Measurements from ENCODE around the gene ABHD8. TPM values are rescaled to one million over a fixed set of nuclear protein-coding genes. Genes with fewer than 3 reads are reported as not detected.

ABHD8 gene
- total RNA-seq, 1 donor from 2014 or later, result 8.5 TPM

DNA sequence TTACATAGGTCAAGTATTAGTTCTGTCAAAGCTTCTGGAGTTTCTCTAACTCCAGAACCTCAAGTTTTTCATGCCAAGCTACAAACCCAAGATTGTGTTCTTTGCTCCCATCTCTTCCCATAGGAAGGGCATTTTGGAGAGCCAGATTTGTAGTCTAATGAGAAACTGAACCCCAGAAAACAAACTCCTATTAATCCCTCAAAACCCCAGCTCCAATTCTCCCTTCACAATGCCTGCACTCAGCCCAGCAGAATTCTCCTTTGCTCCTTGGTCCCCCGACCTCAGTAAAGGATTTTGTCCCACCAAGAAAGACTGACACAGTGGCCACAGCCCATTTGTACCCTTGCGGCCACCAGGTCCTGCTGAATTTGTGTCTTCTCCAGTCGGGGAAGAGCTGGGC, 47.1 kb downstream of the ABHD8 start:
- FAIRE-seq (no peak), DNase-seq (ENCODE audit: low read depth) (no peak)
- Mint-ChIP-seq H3K4me1 (ENCODE audit: low read depth, unreplicated experiment) (no peaks in the 10 kb centered on the region), H3K27ac (ENCODE audit: unreplicated experiment) (no peak overlapping the region), H3K27me3 (ENCODE audit: low read depth, unreplicated experiment) (peaks cover 13% of the 10 kb centered on the region), H3K9me3 (ENCODE audit: unreplicated experiment) (no peaks in the 10 kb centered on the region), H3K4me3 (ENCODE audit: unreplicated experiment) (no peak overlapping the region), H3K36me3 (ENCODE audit: low read depth, unreplicated experiment) (no peaks in the 10 kb centered on the region)
- H3K27me3 ChIP-seq (ENCODE audit: insufficient read depth, low read length), result no peaks in the 10 kb centered on the region
- no peak overlapping the region for H2AFZ ChIP-seq (ENCODE audit: low read depth, low read length)
- H3K27ac ChIP-seq (ENCODE audit: low read depth, low read length), result no peak overlapping the region
- peaks cover 10% of the 10 kb centered on the region for H3K9me3 ChIP-seq (ENCODE audit: insufficient read depth, low read depth, low read length)
- H3K79me2 ChIP-seq (ENCODE audit: insufficient read depth, low read length), result no peaks in the 10 kb centered on the region
- no peaks in the 10 kb centered on the region for H3K36me3 ChIP-seq (ENCODE audit: insufficient read depth, low read length)
- H3K4me2 ChIP-seq (ENCODE audit: low read length), result no peak overlapping the region
- no peak for TF ChIP-seq EZH2 (IDR thresholded peaks at IDR 0.05; ENCODE audit: insufficient read depth, low read length)
- TF ChIP-seq, protein P1, sequence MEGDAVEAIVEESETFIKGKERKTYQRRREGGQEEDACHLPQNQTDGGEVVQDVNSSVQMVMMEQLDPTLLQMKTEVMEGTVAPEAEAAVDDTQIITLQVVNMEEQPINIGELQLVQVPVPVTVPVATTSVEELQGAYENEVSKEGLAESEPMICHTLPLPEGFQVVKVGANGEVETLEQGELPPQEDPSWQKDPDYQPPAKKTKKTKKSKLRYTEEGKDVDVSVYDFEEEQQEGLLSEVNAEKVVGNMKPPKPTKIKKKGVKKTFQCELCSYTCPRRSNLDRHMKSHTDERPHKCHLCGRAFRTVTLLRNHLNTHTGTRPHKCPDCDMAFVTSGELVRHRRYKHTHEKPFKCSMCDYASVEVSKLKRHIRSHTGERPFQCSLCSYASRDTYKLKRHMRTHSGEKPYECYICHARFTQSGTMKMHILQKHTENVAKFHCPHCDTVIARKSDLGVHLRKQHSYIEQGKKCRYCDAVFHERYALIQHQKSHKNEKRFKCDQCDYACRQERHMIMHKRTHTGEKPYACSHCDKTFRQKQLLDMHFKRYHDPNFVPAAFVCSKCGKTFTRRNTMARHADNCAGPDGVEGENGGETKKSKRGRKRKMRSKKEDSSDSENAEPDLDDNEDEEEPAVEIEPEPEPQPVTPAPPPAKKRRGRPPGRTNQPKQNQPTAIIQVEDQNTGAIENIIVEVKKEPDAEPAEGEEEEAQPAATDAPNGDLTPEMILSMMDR (IDR thresholded peaks at IDR 0.05; ENCODE audit: insufficient read depth, low read depth, low read length), result no peak
- H4K20me1 ChIP-seq (ENCODE audit: insufficient read depth, low read length), result no peaks in the 10 kb centered on the region
- H3K4me3 ChIP-seq (ENCODE audit: insufficient read depth, low read depth, low read length), result no peak overlapping the region
- H3K9ac ChIP-seq (ENCODE audit: low read length), result no peak overlapping the region
- H3K4me1 ChIP-seq (ENCODE audit: insufficient read depth, low read length), result no peaks in the 10 kb centered on the region

DNA sequence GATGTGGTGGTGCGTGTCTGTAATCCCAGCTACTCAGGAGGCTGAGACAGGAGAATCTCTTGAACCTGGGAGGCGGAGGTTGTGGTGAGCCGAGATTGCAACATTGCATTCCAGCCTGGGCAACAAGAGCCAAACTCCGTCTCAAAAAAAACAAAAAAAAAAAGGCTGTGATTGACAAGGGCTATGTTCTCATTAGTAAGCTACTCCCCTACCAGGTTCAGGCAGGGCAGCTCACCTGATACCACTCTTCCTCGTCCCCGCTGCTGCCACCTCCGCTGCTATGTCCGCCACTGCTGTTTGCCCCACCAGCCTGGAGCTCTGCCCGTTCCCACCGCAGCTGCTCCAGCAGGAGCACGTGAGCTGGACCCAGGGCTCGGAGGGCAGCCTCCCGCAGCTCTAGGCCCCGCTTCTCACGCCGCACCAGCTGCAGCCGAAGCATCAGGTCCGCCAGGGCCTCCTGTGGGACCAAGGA, 48.0 kb downstream of the ABHD8 start:
- TF ChIP-seq, protein P1 (IDR thresholded peaks at IDR 0.05; ENCODE audit: insufficient read depth, low read depth, low read length), result no peak
- no peak for TF ChIP-seq EZH2 (IDR thresholded peaks at IDR 0.05; ENCODE audit: insufficient read depth, low read length)
- Histone ChIP-seq H3K79me2 (ENCODE audit: insufficient read depth, low read length) (no peaks in the 10 kb centered on the region), H3K27ac (ENCODE audit: low read depth, low read length) (no peak overlapping the region), H3K27me3 (ENCODE audit: insufficient read depth, low read length) (no peaks in the 10 kb centered on the region), H3K9me3 (ENCODE audit: insufficient read depth, low read depth, low read length) (peaks cover 10% of the 10 kb centered on the region), H3K4me1 (ENCODE audit: insufficient read depth, low read length) (no peaks in the 10 kb centered on the region), H3K9ac (ENCODE audit: low read length) (no peak overlapping the region), H3K4me3 (ENCODE audit: insufficient read depth, low read depth, low read length) (no peak overlapping the region), H4K20me1 (ENCODE audit: insufficient read depth, low read length) (no peaks in the 10 kb centered on the region), H2AFZ (ENCODE audit: low read depth, low read length) (no peak overlapping the region), H3K36me3 (ENCODE audit: insufficient read depth, low read length) (no peaks in the 10 kb centered on the region), H3K4me2 (ENCODE audit: low read length) (no peak overlapping the region)
- Mint-ChIP-seq H3K4me3 (ENCODE audit: unreplicated experiment) (peak overlapping the region; percentile 64), H3K9me3 (ENCODE audit: unreplicated experiment) (no peaks in the 10 kb centered on the region), H3K27me3 (ENCODE audit: low read depth, unreplicated experiment) (peaks cover 9% of the 10 kb centered on the region), H3K27ac (ENCODE audit: unreplicated experiment) (no peak overlapping the region), H3K4me1 (ENCODE audit: low read depth, unreplicated experiment) (no peaks in the 10 kb centered on the region), H3K36me3 (ENCODE audit: low read depth, unreplicated experiment) (no peaks in the 10 kb centered on the region)
- FAIRE-seq (no peak), DNase-seq (ENCODE audit: low read depth) (no peak)

DNA sequence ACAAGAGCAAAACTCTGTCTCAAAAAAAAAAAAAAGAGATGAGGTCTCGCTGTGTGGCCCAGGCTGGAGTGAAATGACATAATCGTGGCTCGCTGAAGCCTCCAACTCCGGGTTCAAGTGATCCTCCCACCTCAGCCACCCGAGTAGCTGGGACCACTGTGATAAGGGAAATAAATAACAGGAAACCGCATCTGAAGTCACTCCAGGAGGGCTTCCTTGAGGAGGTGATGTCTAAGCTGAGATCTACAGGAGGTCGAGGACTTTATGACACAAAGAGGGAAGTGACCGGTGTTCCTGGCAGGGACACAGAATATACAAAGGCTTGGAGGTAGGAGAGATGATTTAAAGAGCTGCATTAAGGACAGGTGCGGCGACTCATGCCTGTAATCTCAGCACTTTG, 48.6 kb downstream of the ABHD8 start:
- no peak for DNase-seq (ENCODE audit: low read depth)
- Histone ChIP-seq H3K9ac (ENCODE audit: low read length) (no peak overlapping the region), H3K9me3 (ENCODE audit: insufficient read depth, low read depth, low read length) (peaks cover 7% of the 10 kb centered on the region), H3K36me3 (ENCODE audit: insufficient read depth, low read length) (no peaks in the 10 kb centered on the region), H3K79me2 (ENCODE audit: insufficient read depth, low read length) (no peaks in the 10 kb centered on the region), H3K4me3 (ENCODE audit: insufficient read depth, low read depth, low read length) (no peak overlapping the region), H3K4me1 (ENCODE audit: insufficient read depth, low read length) (no peaks in the 10 kb centered on the region), H3K27ac (ENCODE audit: low read depth, low read length) (no peak overlapping the region), H2AFZ (ENCODE audit: low read depth, low read length) (no peak overlapping the region), H4K20me1 (ENCODE audit: insufficient read depth, low read length) (no peaks in the 10 kb centered on the region), H3K4me2 (ENCODE audit: low read length) (no peak overlapping the region), H3K27me3 (ENCODE audit: insufficient read depth, low read length) (no peaks in the 10 kb centered on the region)
- no peak for FAIRE-seq
- no peaks in the 10 kb centered on the region for H3K9me3 Mint-ChIP-seq (ENCODE audit: unreplicated experiment)
- H3K27ac Mint-ChIP-seq (ENCODE audit: unreplicated experiment), result no peak overlapping the region
- H3K4me3 Mint-ChIP-seq (ENCODE audit: unreplicated experiment), result no peak overlapping the region
- H3K36me3 Mint-ChIP-seq (ENCODE audit: low read depth, unreplicated experiment), result no peaks in the 10 kb centered on the region
- H3K4me1 Mint-ChIP-seq (ENCODE audit: low read depth, unreplicated experiment), result no peaks in the 10 kb centered on the region
- peaks cover 7% of the 10 kb centered on the region for H3K27me3 Mint-ChIP-seq (ENCODE audit: low read depth, unreplicated experiment)
- TF ChIP-seq, protein P1 (IDR thresholded peaks at IDR 0.05; ENCODE audit: insufficient read depth, low read depth, low read length), result no peak
- no peak for TF ChIP-seq EZH2 (IDR thresholded peaks at IDR 0.05; ENCODE audit: insufficient read depth, low read length)

Measured in astrocyte (in vitro differentiated cells and primary cell).